HG02884 (cell line): ENCODE measurements around the gene MAGEA2.
"Not testable (repeated sequence)": the region's sequence is repeated elsewhere in the genome, so short reads cannot be mapped to it uniquely, and the experiment has no call there.

Experiments
- ATAC-seq: cut with Tn5 transposase; IDR thresholded peaks from one replicate; pipeline ENCODE4 v1.9.1; 2021; ENCODE audit warnings: mild to moderate bottlenecking, moderate library complexity; ENCODE audit not compliant: unreplicated experiment

Gene MAGEA2, protein sequence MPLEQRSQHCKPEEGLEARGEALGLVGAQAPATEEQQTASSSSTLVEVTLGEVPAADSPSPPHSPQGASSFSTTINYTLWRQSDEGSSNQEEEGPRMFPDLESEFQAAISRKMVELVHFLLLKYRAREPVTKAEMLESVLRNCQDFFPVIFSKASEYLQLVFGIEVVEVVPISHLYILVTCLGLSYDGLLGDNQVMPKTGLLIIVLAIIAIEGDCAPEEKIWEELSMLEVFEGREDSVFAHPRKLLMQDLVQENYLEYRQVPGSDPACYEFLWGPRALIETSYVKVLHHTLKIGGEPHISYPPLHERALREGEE

DNA sequence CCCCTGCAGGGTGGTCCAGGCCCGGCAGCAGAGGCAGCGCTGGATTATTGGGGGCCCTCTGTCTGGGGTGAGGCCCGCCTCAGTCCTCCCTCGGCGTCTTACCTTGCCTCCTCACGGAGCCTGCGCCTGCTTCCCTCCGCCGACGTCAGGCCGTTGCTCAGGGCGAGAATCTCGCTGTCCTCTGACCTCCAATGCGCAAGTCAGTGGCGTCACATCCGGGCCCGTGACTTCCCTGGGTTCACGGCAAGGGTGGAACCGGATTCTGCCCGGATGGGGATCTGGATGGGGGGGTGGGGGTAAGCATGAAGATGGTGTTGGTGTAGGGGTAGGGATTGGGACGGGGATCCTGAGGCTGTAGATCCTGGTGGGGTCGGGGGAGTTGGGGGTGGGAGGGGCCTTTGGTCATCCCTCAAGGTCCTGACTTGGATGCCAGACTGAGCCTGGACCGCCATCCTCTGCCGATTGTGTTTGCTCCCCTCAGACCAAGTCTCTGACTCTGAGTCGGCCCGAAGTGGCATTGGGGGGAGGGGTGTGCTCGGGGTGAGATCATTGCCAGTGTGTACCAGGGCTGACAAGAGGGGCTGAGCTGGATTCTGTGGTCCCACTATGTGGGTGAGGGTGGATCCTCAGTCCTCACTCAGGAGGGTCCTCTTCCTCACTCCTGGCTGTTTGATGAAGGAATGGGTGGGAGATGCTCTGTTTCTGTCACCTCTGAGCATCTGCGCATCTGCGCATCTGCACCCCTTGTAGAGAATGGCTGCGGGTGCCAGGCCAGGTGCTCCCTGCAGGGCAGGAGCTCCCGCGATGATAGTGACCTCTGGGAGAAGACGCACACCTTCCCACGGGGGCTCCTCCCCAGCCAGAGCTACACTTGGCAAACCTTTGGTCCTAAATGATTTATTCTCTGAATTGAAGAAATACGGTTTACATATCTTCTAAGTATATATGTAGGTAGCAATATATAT, at the start of gene MAGEA2:
Gene MAGEA2, minus strand, starts transcription at position 157 of the 965 bp plus-strand sequence. CDS start 2,479 bp downstream, outside the sequence.
- ATAC-seq, result not testable (repeated sequence)

DNA sequence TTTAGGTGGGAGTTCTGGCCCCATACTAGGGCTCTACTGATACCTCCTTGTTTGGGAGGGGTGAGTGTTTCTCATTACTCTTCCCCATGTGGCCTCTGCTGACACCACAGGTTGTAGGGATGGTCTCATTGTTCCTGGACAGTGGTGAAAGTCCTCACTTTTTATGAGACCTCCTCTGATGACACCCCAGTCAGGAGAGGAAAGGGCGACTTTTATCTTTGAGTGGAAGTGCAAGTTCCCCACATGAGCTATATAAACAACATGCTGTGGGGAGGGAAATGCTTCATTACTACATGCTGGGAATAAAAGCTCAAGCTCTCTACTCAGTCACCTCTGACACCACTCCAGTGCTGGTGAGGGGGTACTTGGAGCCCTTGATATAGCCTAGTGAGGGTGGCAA, 45.3 kb upstream of the MAGEA2 start:
- ATAC-seq, result no peak

- ATAC-seq, result peak; percentile 76
These were observed 33.4 kb upstream of the MAGEA2 start for GRCh38 chrX:152787062-152787461.

- not testable (repeated sequence) for ATAC-seq
These were observed 16.1 kb upstream of the MAGEA2 start, which contains the start of gene MAGEA6 for GRCh38 chrX:152769549-152770289. MAGEA6 (minus strand) TSS chrX:152769689; CDS start chrX:152767650, 2,039 bp downstream.

DNA sequence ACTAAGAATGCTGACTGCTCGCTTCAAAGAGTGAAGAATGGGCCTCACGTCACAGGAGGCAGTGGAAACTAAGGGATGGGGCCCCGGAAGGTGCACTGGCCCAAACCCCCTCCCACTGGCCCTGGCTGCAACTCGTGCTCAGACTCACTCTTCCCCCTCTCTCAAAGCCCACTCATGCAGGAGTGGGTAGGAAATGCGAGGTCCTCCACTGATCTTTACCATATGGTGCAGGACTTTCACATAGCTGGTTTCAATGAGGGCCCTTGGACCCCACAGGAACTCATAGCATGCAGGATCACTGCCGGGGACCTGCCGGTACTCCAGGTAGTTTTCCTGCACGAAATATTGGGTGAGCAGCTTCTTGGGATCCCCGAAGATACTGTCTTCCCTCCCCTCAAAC, 12.9 kb upstream of the MAGEA2 start:
- ATAC-seq, result not testable (repeated sequence)

GRCh38 chrX:152761582-152761981, 7.9 kb upstream of the MAGEA2 start:
- ATAC-seq, result not testable (repeated sequence)

DNA sequence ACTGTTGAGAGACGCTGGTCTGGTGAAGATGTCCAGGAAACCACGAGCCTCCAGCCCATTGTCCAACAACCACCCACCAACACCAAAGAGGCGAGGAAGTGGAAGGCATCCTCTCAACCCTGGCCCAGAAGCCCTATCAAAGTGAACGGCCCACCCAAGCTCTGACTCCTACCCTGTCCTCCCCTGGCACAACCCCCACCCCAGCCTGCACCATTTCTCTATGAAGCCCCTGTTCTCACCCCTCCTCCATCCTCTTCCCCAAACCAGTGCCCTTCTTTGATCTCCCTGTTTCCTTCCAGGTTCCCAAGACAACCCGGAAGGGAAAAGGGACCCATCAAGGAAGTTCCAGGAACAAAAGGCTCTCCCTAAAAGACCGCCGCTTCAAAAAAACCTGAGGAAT, 5.9 kb upstream of the MAGEA2 start:
- ATAC-seq, result not testable (repeated sequence)

- not testable (repeated sequence) for ATAC-seq
These were observed 5.3 kb upstream of the MAGEA2 start, which contains the start of gene CSAG3 for GRCh38 chrX:152758918-152759317. CSAG3 (plus strand) TSS chrX:152759218.

DNA sequence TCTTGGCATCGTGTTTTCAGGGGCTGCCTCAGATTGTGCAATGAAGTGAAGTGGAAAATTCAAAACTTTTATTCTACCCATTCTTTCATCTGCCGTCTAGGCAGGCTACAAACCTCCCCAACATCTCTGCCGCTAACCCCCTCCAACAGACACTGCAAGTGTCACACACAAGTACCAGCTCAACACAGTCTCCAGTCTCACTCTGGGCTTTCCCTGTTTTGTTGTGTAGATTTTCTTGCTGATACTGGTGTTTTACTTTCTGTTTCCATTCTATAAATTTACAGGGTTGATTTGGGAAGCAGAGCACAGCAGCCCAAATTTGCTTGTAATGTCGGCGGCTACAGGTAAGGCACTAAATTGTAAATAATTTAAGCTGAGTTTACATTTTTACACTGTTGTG, 1.2 kb upstream of the MAGEA2 start:
- not testable (repeated sequence) for ATAC-seq

- no peak for ATAC-seq
These were observed 15.1 kb downstream of the MAGEA2 start for GRCh38 chrX:152738560-152738959.

GRCh38 chrX:152736528-152736927, 17.1 kb downstream of the MAGEA2 start:
- not testable (repeated sequence) for ATAC-seq

DNA sequence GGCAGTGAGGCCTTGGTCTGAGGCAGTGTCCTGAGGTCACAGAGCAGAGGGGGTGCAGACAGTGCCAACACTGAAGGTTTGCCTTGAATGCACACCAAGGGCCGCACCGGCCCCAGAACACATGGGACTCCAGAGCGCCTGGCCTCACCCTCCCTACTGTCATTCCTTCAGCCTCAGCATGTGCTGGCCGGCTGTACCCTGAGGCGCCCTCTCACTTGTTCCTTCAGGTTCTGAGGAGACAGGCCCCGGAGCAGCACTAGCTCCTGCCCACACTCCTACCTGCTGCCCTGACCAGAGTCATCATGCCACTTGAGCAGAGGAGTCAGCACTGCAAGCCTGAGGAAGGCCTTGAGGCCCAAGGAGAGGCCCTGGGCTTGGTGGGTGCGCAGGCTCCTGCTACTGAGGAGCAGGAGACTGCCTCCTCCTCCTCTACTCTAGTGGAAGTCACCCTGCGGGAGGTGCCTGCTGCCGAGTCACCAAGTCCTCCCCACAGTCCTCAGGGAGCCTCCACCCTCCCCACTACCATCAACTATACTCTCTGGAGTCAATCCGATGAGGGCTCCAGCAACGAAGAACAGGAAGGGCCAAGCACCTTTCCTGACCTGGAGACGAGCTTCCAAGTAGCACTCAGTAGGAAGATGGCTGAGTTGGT, 17.7 kb downstream of the MAGEA2 start:
- ATAC-seq, result no peak

DNA sequence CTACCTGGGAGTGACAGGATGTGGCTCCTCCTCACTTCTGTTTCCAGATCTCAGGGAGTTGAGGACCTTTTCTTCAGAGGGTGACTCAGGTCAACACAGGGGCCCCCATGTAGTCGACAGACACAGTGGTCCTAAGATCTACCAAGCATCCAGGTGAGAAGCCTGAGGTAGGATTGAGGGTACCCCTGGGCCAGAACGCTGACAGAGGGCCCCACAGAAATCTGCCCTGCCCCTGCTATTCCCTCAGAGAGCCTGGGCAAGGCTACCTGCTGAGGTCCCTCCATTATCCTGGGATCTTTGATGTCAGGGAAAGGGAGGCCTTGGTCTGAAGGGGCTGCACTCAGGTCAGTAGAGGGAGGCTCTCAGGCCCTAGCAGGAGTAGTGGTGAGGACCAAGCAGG, 18.5 kb downstream of the MAGEA2 start:
- ATAC-seq, result no peak

- ATAC-seq, result not testable (repeated sequence)
These were observed 19.3 kb downstream of the MAGEA2 start for GRCh38 chrX:152734143-152734858.

GRCh38 chrX:152733261-152733975, 20.2 kb downstream of the MAGEA2 start, which contains the start of the genes CSAG1 and MAGEA12:
CSAG1 (minus strand) TSS chrX:152733721; CDS start chrX:152732460, 1,261 bp downstream.
MAGEA12 (plus strand) TSS chrX:152733757; CDS start chrX:152736162, 2,405 bp downstream.
- ATAC-seq, result no peak

- no peak for ATAC-seq
These were observed 28.2 kb downstream of the MAGEA2 start for GRCh38 chrX:152725409-152725808.

- ATAC-seq, result not testable (repeated sequence)
These were observed 39.5 kb downstream of the MAGEA2 start, which contains the start of gene MAGEA2B for GRCh38 chrX:152713815-152714787. MAGEA2B (plus strand) TSS chrX:152714628; CDS start chrX:152717107, 2,479 bp downstream.
